HEK293 (cell line): ENCODE data around the gene GPR34.

Source experiments
- CTCF ChIA-PET: fragments of 350-600 bp; formaldehyde crosslinking; extraction: SDS; loops from one replicate; lab custom pipeline; 2021; ENCODE audit warnings: antibody characterized with exemption; lab: Yijun Ruan, JAX
- POLR2A ChIA-PET: fragments of 300-600 bp; formaldehyde crosslinking; extraction: SDS; loops from one replicate; lab custom pipeline; 2020; ENCODE audit warnings: antibody characterized with exemption, inconsistent platforms; lab: Yijun Ruan, JAX
- H3K27ac ChIP-seq: fragments of 200-500 bp; sonication (Bioruptor generic); 2 replicates; pipeline ENCODE4 v1.5.1; 2014; ENCODE audit warnings: low read depth, low read length, control low read depth, inconsistent platforms; ENCODE audit errors: extremely low read depth
- H3K36me3 ChIP-seq, 2 experiments: fragments of 200-500 bp in 1 of 2; sonication (Bioruptor generic) in 1 of 2; 1 replicate in 1 of 2; 2 replicates in 1 of 2; pipeline ENCODE4 v1.5.1; 2014 to 2017; ENCODE audit warnings: inconsistent platforms in 2 of 2, low read length in 2 of 2; ENCODE audit not compliant: control insufficient read depth in 2 of 2, insufficient read depth in 1 of 2
- H3K4me1 ChIP-seq: fragments of 200-500 bp; sonication (Bioruptor generic); 2 replicates; pipeline ENCODE4 v1.5.1; 2014; ENCODE audit warnings: mild to moderate bottlenecking, low read length, inconsistent platforms; ENCODE audit not compliant: control insufficient read depth, insufficient read depth
- H3K4me3 ChIP-seq: 2 replicates; pipeline ENCODE4 v1.5.1; 2011; ENCODE audit warnings: low read depth, mild to moderate bottlenecking, control low read depth, low read length, moderate library complexity
- H3K9me3 ChIP-seq: fragments of 200-500 bp; sonication (Bioruptor generic); 2 replicates; pipeline ENCODE4 v1.5.1; 2014; ENCODE audit warnings: low read depth, low read length, inconsistent platforms; ENCODE audit not compliant: control insufficient read depth, insufficient read depth
- GFI1B ChIP-seq: fragments of 450-650 bp; formaldehyde crosslinking; IDR thresholded peaks from 2 replicates; pipeline ENCODE4 v1.5.1; 2016; ENCODE audit warnings: missing biosample characterization, missing genetic modification characterization
- MZF1 ChIP-seq: fragments of 450-650 bp; formaldehyde crosslinking; IDR thresholded peaks from 2 replicates; pipeline ENCODE4 v1.5.1; 2017; ENCODE audit warnings: missing biosample characterization, missing genetic modification characterization, borderline replicate concordance
- SP2 ChIP-seq: fragments of 450-650 bp; formaldehyde crosslinking; IDR thresholded peaks from 2 replicates; pipeline ENCODE4 v1.5.1; 2016; ENCODE audit warnings: missing biosample characterization, missing genetic modification characterization
- SP7 ChIP-seq: fragments of 450-650 bp; formaldehyde crosslinking; IDR thresholded peaks from 2 replicates; pipeline ENCODE4 v1.5.1; 2016; ENCODE audit warnings: missing biosample characterization, missing genetic modification characterization
- ZBTB1 ChIP-seq: fragments of 450-650 bp; formaldehyde crosslinking; IDR thresholded peaks from 2 replicates; pipeline ENCODE4 v1.5.1; 2016; ENCODE audit warnings: missing biosample characterization, missing genetic modification characterization
- ZNF157 ChIP-seq: fragments of 450-650 bp; formaldehyde crosslinking; IDR thresholded peaks from 2 replicates; pipeline ENCODE4 v1.5.1; 2016; ENCODE audit warnings: missing biosample characterization, missing genetic modification characterization
- ZNF16 ChIP-seq: fragments of 450-650 bp; formaldehyde crosslinking; IDR thresholded peaks from 2 replicates; pipeline ENCODE4 v1.5.1; 2016; ENCODE audit warnings: low read depth, missing biosample characterization, missing genetic modification characterization
- ZNF184 ChIP-seq: fragments of 450-650 bp; IDR thresholded peaks from 2 replicates; pipeline ENCODE4 v1.5.1; 2018; ENCODE audit warnings: missing biosample characterization, mild to moderate bottlenecking, missing genetic modification characterization
- ZNF23 ChIP-seq: fragments of 450-650 bp; formaldehyde crosslinking; IDR thresholded peaks from 2 replicates; pipeline ENCODE4 v1.5.1; 2016; ENCODE audit warnings: missing biosample characterization, missing genetic modification characterization, borderline replicate concordance
- ZNF239 ChIP-seq: fragments of 450-650 bp; formaldehyde crosslinking; IDR thresholded peaks from 2 replicates; pipeline ENCODE4 v1.5.1; 2016; ENCODE audit warnings: missing biosample characterization, missing genetic modification characterization
- ZNF266 ChIP-seq: fragments of 450-650 bp; formaldehyde crosslinking; IDR thresholded peaks from 2 replicates; pipeline ENCODE4 v1.5.1; 2016; ENCODE audit warnings: missing biosample characterization, missing genetic modification characterization, low read depth
- ZNF366 ChIP-seq: fragments of 450-650 bp; formaldehyde crosslinking; conservative IDR thresholded peaks from 2 replicates; pipeline ENCODE4 v1.5.1; 2016; ENCODE audit warnings: missing biosample characterization, missing genetic modification characterization
- ZNF416 ChIP-seq: fragments of 450-650 bp; formaldehyde crosslinking; IDR thresholded peaks from 2 replicates; pipeline ENCODE4 v1.5.1; 2016; ENCODE audit warnings: missing biosample characterization, missing genetic modification characterization
- ZNF426 ChIP-seq: fragments of 450-650 bp; formaldehyde crosslinking; IDR thresholded peaks from 2 replicates; pipeline ENCODE4 v1.5.1; 2017; ENCODE audit warnings: missing biosample characterization, missing genetic modification characterization, mild to moderate bottlenecking, inconsistent platforms, moderate library complexity
- ZNF660 ChIP-seq: fragments of 450-650 bp; IDR thresholded peaks from 2 replicates; pipeline ENCODE4 v1.5.1; 2018; ENCODE audit warnings: missing biosample characterization, mild to moderate bottlenecking, missing genetic modification characterization
- TF ChIP-seq, protein P1 (sequence below): fragments of 450-650 bp; formaldehyde crosslinking; IDR thresholded peaks from 2 replicates; pipeline ENCODE4 v1.5.1; 2016; ENCODE audit warnings: missing biosample characterization, missing genetic modification characterization, low read depth
- TF ChIP-seq, protein P2 (sequence below): sonication (generic); formaldehyde crosslinking; IDR thresholded peaks from 2 replicates; pipeline ENCODE4 v1.8.1; 2022; ENCODE audit warnings: mild to moderate bottlenecking, moderate library complexity, missing genetic modification reagents
- TF ChIP-seq, protein P3 (sequence below): fragments of 450-650 bp; formaldehyde crosslinking; IDR thresholded peaks from 2 replicates; pipeline ENCODE4 v1.5.1; 2016; ENCODE audit warnings: missing biosample characterization, missing genetic modification characterization
- TF ChIP-seq, protein P4 (sequence below): fragments of 450-650 bp; formaldehyde crosslinking; IDR thresholded peaks from 2 replicates; pipeline ENCODE4 v1.5.1; 2016; ENCODE audit warnings: missing biosample characterization, missing genetic modification characterization, borderline replicate concordance
- TF ChIP-seq, protein P5 (sequence below): IDR thresholded peaks from 2 replicates; pipeline ENCODE4 v1.6.1; 2011; ENCODE audit warnings: mild to moderate bottlenecking, low read depth, low read length, borderline replicate concordance
- TF ChIP-seq, protein P6 (sequence below): fragments of 450-650 bp; formaldehyde crosslinking; IDR thresholded peaks from 2 replicates; pipeline ENCODE4 v1.5.1; 2017; ENCODE audit warnings: missing biosample characterization, missing genetic modification characterization

Gene GPR34

DNA sequence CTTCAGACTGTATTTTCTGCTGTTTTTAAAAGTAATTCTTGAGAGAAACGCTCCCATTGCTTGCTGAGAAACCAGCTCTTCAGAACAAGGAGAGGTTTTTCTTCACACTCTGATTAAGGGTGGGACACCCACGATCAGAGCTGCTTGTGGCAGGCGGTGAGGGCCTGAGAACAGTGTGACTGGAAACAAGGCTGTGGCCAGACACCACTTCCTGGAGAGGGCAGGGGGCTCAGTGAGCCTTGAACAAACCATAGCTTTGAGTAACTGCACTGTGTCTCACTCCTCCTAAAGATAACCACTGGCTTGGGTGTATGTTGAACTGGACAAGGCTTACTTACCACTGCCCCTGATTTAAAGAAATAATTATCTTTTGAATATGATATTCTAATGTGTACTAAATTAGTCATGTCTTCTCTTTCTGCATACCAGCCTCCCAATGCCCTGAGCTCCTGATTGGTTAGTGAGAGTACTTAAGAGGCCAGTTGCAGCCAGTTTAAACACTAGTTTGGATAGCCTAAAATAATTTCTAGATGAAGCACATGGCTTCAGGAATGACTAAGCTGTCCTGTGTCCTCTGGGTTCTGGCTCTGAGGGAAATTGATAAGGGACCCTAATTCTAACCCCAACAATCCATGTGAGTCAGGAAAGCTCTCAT is 31.5 kb downstream of the GPR34 start (continued):
- TF ChIP-seq, protein P1, sequence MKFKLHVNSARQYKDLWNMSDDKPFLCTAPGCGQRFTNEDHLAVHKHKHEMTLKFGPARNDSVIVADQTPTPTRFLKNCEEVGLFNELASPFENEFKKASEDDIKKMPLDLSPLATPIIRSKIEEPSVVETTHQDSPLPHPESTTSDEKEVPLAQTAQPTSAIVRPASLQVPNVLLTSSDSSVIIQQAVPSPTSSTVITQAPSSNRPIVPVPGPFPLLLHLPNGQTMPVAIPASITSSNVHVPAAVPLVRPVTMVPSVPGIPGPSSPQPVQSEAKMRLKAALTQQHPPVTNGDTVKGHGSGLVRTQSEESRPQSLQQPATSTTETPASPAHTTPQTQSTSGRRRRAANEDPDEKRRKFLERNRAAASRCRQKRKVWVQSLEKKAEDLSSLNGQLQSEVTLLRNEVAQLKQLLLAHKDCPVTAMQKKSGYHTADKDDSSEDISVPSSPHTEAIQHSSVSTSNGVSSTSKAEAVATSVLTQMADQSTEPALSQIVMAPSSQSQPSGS (tag by site-specific recombination): no peak
- TF ChIP-seq, all 188 proteins: peak for 0

DNA sequence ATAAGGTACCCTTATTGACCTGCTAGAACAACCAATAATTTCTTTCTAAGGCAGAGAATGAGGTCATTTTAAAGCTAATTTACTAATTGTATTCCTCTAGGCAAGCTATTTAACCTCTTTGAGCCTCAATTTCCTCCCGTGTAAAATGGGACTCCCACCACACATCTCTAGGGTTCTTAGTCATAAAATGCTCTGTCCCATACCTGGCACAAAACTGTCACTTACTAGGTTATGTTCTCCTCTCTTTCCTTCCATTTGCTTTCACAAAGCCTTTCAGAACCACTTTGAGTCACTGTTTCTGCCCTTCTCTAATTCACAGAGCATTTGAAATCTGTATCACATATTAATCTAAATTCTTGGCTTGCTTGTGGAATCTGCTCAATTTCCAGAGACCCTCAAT is 32.8 kb downstream of the GPR34 start:
- Histone ChIP-seq H3K9me3 (no peaks in the 10 kb centered on the region), H3K27ac (no peak overlapping the region), H3K4me1 (no peaks in the 10 kb centered on the region), H3K36me3 (no peaks in the 10 kb centered on the region), H3K4me3 (no peak overlapping the region)
- ChIA-PET POLR2A (no interaction called here), CTCF (no interaction called here)
- no peak for TF ChIP-seq ZNF426 (tag by site-specific recombination)
- TF ChIP-seq, protein P2, sequence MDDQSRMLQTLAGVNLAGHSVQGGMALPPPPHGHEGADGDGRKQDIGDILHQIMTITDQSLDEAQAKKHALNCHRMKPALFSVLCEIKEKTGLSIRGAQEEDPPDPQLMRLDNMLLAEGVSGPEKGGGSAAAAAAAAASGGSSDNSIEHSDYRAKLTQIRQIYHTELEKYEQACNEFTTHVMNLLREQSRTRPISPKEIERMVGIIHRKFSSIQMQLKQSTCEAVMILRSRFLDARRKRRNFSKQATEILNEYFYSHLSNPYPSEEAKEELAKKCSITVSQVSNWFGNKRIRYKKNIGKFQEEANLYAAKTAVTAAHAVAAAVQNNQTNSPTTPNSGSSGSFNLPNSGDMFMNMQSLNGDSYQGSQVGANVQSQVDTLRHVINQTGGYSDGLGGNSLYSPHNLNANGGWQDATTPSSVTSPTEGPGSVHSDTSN (CRISPR knock-in tag): no peak
- no peak for TF ChIP-seq MZF1 (tag by site-specific recombination)
- TF ChIP-seq ZNF366 (tag by site-specific recombination): no peak
- TF ChIP-seq ZNF157 (tag by site-specific recombination): no peak
- no peak for TF ChIP-seq ZNF23 (tag by site-specific recombination)
- TF ChIP-seq ZNF660 (tag by site-specific recombination): no peak
- TF ChIP-seq ZNF239 (tag by site-specific recombination): no peak
- no peak for TF ChIP-seq ZNF416 (tag by site-specific recombination)
- TF ChIP-seq, protein P3, sequence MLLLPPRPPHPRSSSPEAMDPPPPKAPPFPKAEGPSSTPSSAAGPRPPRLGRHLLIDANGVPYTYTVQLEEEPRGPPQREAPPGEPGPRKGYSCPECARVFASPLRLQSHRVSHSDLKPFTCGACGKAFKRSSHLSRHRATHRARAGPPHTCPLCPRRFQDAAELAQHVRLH (tag by site-specific recombination): no peak
- TF ChIP-seq, protein P4, sequence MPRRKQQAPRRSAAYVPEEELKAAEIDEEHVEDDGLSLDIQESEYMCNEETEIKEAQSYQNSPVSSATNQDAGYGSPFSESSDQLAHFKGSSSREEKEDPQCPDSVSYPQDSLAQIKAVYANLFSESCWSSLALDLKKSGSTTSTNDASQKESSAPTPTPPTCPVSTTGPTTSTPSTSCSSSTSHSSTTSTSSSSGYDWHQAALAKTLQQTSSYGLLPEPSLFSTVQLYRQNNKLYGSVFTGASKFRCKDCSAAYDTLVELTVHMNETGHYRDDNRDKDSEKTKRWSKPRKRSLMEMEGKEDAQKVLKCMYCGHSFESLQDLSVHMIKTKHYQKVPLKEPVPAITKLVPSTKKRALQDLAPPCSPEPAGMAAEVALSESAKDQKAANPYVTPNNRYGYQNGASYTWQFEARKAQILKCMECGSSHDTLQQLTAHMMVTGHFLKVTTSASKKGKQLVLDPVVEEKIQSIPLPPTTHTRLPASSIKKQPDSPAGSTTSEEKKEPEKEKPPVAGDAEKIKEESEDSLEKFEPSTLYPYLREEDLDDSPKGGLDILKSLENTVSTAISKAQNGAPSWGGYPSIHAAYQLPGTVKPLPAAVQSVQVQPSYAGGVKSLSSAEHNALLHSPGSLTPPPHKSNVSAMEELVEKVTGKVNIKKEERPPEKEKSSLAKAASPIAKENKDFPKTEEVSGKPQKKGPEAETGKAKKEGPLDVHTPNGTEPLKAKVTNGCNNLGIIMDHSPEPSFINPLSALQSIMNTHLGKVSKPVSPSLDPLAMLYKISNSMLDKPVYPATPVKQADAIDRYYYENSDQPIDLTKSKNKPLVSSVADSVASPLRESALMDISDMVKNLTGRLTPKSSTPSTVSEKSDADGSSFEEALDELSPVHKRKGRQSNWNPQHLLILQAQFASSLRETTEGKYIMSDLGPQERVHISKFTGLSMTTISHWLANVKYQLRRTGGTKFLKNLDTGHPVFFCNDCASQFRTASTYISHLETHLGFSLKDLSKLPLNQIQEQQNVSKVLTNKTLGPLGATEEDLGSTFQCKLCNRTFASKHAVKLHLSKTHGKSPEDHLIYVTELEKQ (tag by site-specific recombination): no peak
- TF ChIP-seq SP2 (tag by site-specific recombination): no peak
- no peak for TF ChIP-seq ZNF266 (tag by site-specific recombination)
- TF ChIP-seq, protein P5, sequence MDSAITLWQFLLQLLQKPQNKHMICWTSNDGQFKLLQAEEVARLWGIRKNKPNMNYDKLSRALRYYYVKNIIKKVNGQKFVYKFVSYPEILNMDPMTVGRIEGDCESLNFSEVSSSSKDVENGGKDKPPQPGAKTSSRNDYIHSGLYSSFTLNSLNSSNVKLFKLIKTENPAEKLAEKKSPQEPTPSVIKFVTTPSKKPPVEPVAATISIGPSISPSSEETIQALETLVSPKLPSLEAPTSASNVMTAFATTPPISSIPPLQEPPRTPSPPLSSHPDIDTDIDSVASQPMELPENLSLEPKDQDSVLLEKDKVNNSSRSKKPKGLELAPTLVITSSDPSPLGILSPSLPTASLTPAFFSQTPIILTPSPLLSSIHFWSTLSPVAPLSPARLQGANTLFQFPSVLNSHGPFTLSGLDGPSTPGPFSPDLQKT: no peak
- no peak for TF ChIP-seq GFI1B (tag by site-specific recombination)
- TF ChIP-seq ZBTB1 (tag by site-specific recombination): no peak
- no peak for TF ChIP-seq SP7 (tag by site-specific recombination)
- TF ChIP-seq ZNF184 (tag by site-specific recombination): no peak
- TF ChIP-seq ZNF16 (tag by site-specific recombination): no peak
- TF ChIP-seq, protein P6, sequence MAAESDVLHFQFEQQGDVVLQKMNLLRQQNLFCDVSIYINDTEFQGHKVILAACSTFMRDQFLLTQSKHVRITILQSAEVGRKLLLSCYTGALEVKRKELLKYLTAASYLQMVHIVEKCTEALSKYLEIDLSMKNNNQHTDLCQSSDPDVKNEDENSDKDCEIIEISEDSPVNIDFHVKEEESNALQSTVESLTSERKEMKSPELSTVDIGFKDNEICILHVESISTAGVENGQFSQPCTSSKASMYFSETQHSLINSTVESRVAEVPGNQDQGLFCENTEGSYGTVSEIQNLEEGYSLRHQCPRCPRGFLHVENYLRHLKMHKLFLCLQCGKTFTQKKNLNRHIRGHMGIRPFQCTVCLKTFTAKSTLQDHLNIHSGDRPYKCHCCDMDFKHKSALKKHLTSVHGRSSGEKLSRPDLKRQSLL (tag by site-specific recombination): no peak
